Loucy (cell line): Measurements from ENCODE around the gene SMURF2.

ENCODE experiments used
- EZH2phosphoT487 ChIP-seq: fragments of 200-600 bp; IDR thresholded peaks from 2 replicates; pipeline ENCODE4 v1.6.1; 2018; ENCODE audit warnings: antibody characterized with exemption, mild to moderate bottlenecking, moderate library complexity, borderline replicate concordance
- TF ChIP-seq, protein P1 (sequence below): fragments of 200-600 bp; sonication (generic); conservative IDR thresholded peaks from 2 replicates; pipeline ENCODE4 v1.5.1; 2014; ENCODE audit warnings: mild to moderate bottlenecking, antibody characterized with exemption, low read length

DNA sequence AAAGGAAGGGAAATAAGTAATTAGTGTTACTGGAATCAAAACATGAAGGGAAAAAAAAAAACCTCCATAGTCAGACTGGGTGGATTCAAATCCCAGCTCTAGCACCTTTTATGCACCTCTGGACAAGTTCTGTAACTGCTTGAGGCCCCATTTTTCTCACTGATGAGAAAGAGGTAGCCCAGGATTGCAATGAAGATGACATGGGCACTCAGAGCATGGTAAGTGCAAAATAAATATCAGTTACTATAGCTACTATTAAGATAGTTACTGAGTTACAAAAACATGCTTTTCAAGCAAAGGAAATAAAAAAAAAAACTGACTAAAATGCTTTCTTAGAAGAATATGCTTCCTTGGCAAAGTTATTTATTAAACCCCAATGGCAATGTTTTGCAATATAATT is 96.5 kb downstream of the SMURF2 start:
- TF ChIP-seq, protein P1, sequence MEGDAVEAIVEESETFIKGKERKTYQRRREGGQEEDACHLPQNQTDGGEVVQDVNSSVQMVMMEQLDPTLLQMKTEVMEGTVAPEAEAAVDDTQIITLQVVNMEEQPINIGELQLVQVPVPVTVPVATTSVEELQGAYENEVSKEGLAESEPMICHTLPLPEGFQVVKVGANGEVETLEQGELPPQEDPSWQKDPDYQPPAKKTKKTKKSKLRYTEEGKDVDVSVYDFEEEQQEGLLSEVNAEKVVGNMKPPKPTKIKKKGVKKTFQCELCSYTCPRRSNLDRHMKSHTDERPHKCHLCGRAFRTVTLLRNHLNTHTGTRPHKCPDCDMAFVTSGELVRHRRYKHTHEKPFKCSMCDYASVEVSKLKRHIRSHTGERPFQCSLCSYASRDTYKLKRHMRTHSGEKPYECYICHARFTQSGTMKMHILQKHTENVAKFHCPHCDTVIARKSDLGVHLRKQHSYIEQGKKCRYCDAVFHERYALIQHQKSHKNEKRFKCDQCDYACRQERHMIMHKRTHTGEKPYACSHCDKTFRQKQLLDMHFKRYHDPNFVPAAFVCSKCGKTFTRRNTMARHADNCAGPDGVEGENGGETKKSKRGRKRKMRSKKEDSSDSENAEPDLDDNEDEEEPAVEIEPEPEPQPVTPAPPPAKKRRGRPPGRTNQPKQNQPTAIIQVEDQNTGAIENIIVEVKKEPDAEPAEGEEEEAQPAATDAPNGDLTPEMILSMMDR: no peak
- TF ChIP-seq EZH2phosphoT487: no peak
